K562 (cell line): ENCODE results near the gene ENTPD8. TPM values are rescaled to one million over a fixed set of nuclear protein-coding genes. Genes with fewer than 3 reads are reported as not detected.

Experiments used
- ATAC-seq: fragments of 200-7000 bp; cut with Tn5 transposase; 3 replicates; pipeline ENCODE4 v1.9.1; 2020; ENCODE audit warnings: moderate library complexity
- BruUV-seq: library from RNA; stranded (reverse); fragments of 400-500 nt; replicated peaks from 2 replicates; lab custom pipeline; 2021; lab: Mats Ljungman, UMichigan
- CTCF ChIA-PET: fragments of 300-600 bp; formaldehyde crosslinking; extraction: SDS; loops from one replicate; lab custom pipeline; 2021; ENCODE audit warnings: low intra/inter-chr PET ratio; lab: Yijun Ruan, JAX
- POLR2A ChIA-PET: fragments of 300-600, 350-650 bp; sonication (Branson Sonifier 250); formaldehyde crosslinking; extraction: SDS; loops from one replicate; lab custom pipeline; 2021; ENCODE audit warnings: antibody characterized with exemption, inconsistent platforms; lab: Yijun Ruan, JAX
- DNase-seq, 4 experiments: peaks; one replicate each; pipeline versions ENCODE4 v3.0.0 to v3.0.0-alpha.2; 2011 to 2018; ENCODE audit warnings: low spot score in 3 of 4, mixed read lengths in 3 of 4; ENCODE audit errors: extremely low read depth in 1 of 4
- FAIRE-seq: peaks from 2 replicates; lab custom pipeline; 2011; peaks lifted over from hg19 to GRCh38; lab: Jason Lieb, UNC
- H2AFZ ChIP-seq: 2 replicates; pipeline ENCODE4 v1.6.0; 2011; ENCODE audit warnings: low read depth, low read length, control low read depth, inconsistent platforms
- H3K27ac ChIP-seq: fragments of 200-600 bp; 3 replicates; pipeline ENCODE4 v1.8.0; 2011; ENCODE audit warnings: low read depth, mild to moderate bottlenecking, control low read depth, inconsistent platforms, low read length, moderate library complexity, mixed read lengths; ENCODE audit errors: extremely low read depth
- H3K27me3 ChIP-seq, 2 experiments: fragments of 300-600 bp in 1 of 2; 2 replicates in 1 of 2; 3 replicates in 1 of 2; pipeline versions ENCODE4 v1.6.0 to v1.8.0; 2011; ENCODE audit warnings: inconsistent platforms in 2 of 2, low read length in 2 of 2, mild to moderate bottlenecking in 1 of 2, mixed read lengths in 1 of 2, moderate library complexity in 1 of 2; ENCODE audit not compliant: control insufficient read depth in 2 of 2, insufficient read depth in 2 of 2
- H3K36me3 ChIP-seq: fragments of 300-600 bp; 3 replicates; pipeline ENCODE4 v1.8.0; 2011; ENCODE audit warnings: mild to moderate bottlenecking, low read length, inconsistent platforms; ENCODE audit not compliant: control insufficient read depth, insufficient read depth
- H3K4me1 ChIP-seq, 2 experiments: fragments of 200-600 bp in 1 of 2; replicated peaks in 1 of 2; 2 replicates in 1 of 2; 3 replicates in 1 of 2; pipeline versions ENCODE4 v1.5.1 to v1.8.0; 2011; ENCODE audit warnings: inconsistent platforms in 2 of 2, low read length in 2 of 2, mild to moderate bottlenecking in 1 of 2, mixed read lengths in 1 of 2, moderate library complexity in 1 of 2; ENCODE audit not compliant: control insufficient read depth in 2 of 2, insufficient read depth in 2 of 2
- H3K4me2 ChIP-seq: 2 replicates; pipeline ENCODE4 v1.6.1; 2011; ENCODE audit warnings: low read length, control low read depth, inconsistent platforms, mixed read lengths; ENCODE audit not compliant: insufficient read depth
- H3K4me3 ChIP-seq: fragments of 200-600 bp; sonication (generic), shearing (Covaris generic); 2 replicates; pipeline ENCODE4 v1.5.1; 2016; ENCODE audit warnings: control low read depth, inconsistent platforms
- H3K79me2 ChIP-seq: fragments of 200-600 bp; 3 replicates; pipeline ENCODE4 v1.8.0; 2011; ENCODE audit warnings: low read length, inconsistent platforms; ENCODE audit not compliant: control insufficient read depth, insufficient read depth
- H3K9ac ChIP-seq, 2 experiments: 2 replicates each; pipeline versions ENCODE4 v1.6.0 to v1.6.1; 2011; ENCODE audit warnings: low read depth in 2 of 2, low read length in 2 of 2, control low read depth in 1 of 2, inconsistent platforms in 1 of 2, mild to moderate bottlenecking in 1 of 2, mixed read lengths in 1 of 2; ENCODE audit not compliant: insufficient read depth in 1 of 2
- H3K9me1 ChIP-seq: one replicate; pipeline ENCODE4 v1.6.0; 2011; ENCODE audit warnings: inconsistent platforms, mild to moderate bottlenecking, low read length, moderate library complexity; ENCODE audit not compliant: control insufficient read depth, insufficient read depth
- H3K9me3 ChIP-seq: replicated peaks from 2 replicates; pipeline ENCODE4 v1.5.1; 2011; ENCODE audit warnings: low read depth, low read length, inconsistent platforms; ENCODE audit not compliant: control insufficient read depth, insufficient read depth
- H4K20me1 ChIP-seq: replicated peaks from 2 replicates; pipeline ENCODE4 v1.6.1; 2011; ENCODE audit warnings: low read length, inconsistent platforms, mixed read lengths; ENCODE audit not compliant: control insufficient read depth, insufficient read depth
- CBX3 ChIP-seq, 2 experiments: IDR thresholded peaks; 1 replicate in 1 of 2; 2 replicates in 1 of 2; pipeline ENCODE4 v1.6.1; 2012; ENCODE audit warnings: inconsistent platforms in 2 of 2, low read length in 2 of 2, borderline replicate concordance in 1 of 2, control low read depth in 1 of 2
- CBX8 ChIP-seq: fragments of 200-600 bp; sonication (generic); IDR thresholded peaks from 2 replicates; pipeline ENCODE4 v1.6.1; 2012; ENCODE audit warnings: borderline replicate concordance, mixed run types, low read depth, mild to moderate bottlenecking, moderate library complexity, mixed read lengths, low read length, control low read depth, inconsistent platforms; ENCODE audit not compliant: poor library complexity, severe bottlenecking; ENCODE audit errors: extremely low read depth
- E2F1 ChIP-seq: sonication (generic); formaldehyde crosslinking; IDR thresholded peaks from 2 replicates; pipeline ENCODE4 v1.8.1; 2023; ENCODE audit warnings: mild to moderate bottlenecking, missing genetic modification reagents, moderate library complexity
- MTF1 ChIP-seq: fragments of 250-450 bp; sonication (Bioruptor Pico); IDR thresholded peaks from 2 replicates; pipeline ENCODE4 v1.9.0; 2021; ENCODE audit warnings: moderate library complexity, mild to moderate bottlenecking, inconsistent platforms, borderline replicate concordance
- PRMT5 ChIP-seq: sonication (generic); formaldehyde crosslinking; IDR thresholded peaks from 2 replicates; pipeline ENCODE4 v1.5.0; 2020; ENCODE audit warnings: missing genetic modification reagents
- RFX7 ChIP-seq: fragments of 250-450 bp; sonication (Bioruptor Pico); IDR thresholded peaks from 2 replicates; pipeline ENCODE4 v1.5.1; 2021; ENCODE audit warnings: mild to moderate bottlenecking
- TBL1XR1 ChIP-seq, 2 experiments: IDR thresholded peaks; 2 replicates each; pipeline ENCODE4 v1.6.1; 2012; ENCODE audit warnings: improper control_type of control experiment in 2 of 2, low read length in 2 of 2, mild to moderate bottlenecking in 1 of 2
- ZBTB1 ChIP-seq: sonication (generic); formaldehyde crosslinking; IDR thresholded peaks from 2 replicates; pipeline ENCODE4 v1.8.1; 2023; ENCODE audit warnings: missing genetic modification reagents, low read depth, mild to moderate bottlenecking, borderline replicate concordance
- ZFPM2 ChIP-seq: fragments of 250-450 bp; sonication (Bioruptor Pico); IDR thresholded peaks from 2 replicates; pipeline ENCODE4 v1.5.1; 2022; ENCODE audit warnings: mild to moderate bottlenecking
- ZNF197 ChIP-seq: fragments of 200-800 bp; sonication (Bioruptor generic); IDR thresholded peaks from 2 replicates; pipeline ENCODE4 v1.6.1; 2016; ENCODE audit warnings: low read depth, missing genetic modification characterization, missing compliant biosample characterization
- ZNF316 ChIP-seq: fragments of 450-650 bp; IDR thresholded peaks from 2 replicates; pipeline ENCODE4 v1.6.1; 2016
- ZNF766 ChIP-seq: fragments of 200-800 bp; sonication (Bioruptor generic); conservative IDR thresholded peaks from 2 replicates; pipeline ENCODE4 v1.6.1; 2016; ENCODE audit warnings: missing genetic modification characterization, missing compliant biosample characterization
- WGBS: fragments of 100-300 bp; shearing (Covaris generic); methylation state at CpG from one replicate; pipeline ENCODE4 v1.1.6; 2016; ENCODE audit warnings: low coverage, mixed read lengths; ENCODE audit not compliant: insufficient coverage; ENCODE audit errors: missing lambda C conversion rate; 5-methylcytosine and 5-hydroxymethylcytosine counted together
- in situ Hi-C: fragments of 300-500 bp; cut with MboI; formaldehyde crosslinking; loops from 4 replicates; pipeline ENCODE4 v1.15.0; 2018; ENCODE audit warnings: inconsistent platforms, mixed read lengths
- intact Hi-C: fragments of 100-400 bp; cut with micrococcal nuclease; formaldehyde crosslinking; loops from 2 replicates; pipeline ENCODE4 v1.14.2; 2022
- polyA plus RNA-seq, 8 experiments: library from polyadenylated mRNA; depleted of rRNA in 4 of 8; stranded (reverse) in 5 of 8; unstranded in 3 of 8; fragments of >200 nt; fragmentation: Nextera tagmentation in 2 of 8; fragmentation: Illumina TruSeq in 1 of 8; extraction: Ambion mirVana in 2 of 8; extraction: Trizol in 1 of 8; gene quantifications; 2 replicates each; pipeline versions ENCODE4 v1.2.1 to v1.2.3, GENCODE V29; 2011 to 2014; ENCODE audit warnings: inconsistent platforms in 1 of 8, missing spikeins in 1 of 8
- total RNA-seq, 7 experiments: library from RNA; depleted of rRNA in 6 of 7; stranded (reverse); fragments of >200 nt in 6 of 7; fragmentation: Illumina TruSeq in 2 of 7; extraction: Trizol in 2 of 7; gene quantifications; 2 replicates each; pipeline versions ENCODE4 v1.2.1 to v1.2.3, GENCODE V29; 2011 to 2021; ENCODE audit warnings: low replicate concordance in 1 of 7

ENTPD8 gene
- total and polyA plus RNA-seq, 9 of the 15 experiments (the other 6 are each of a cell fraction or from before 2014, with no cell fraction given), result 0.06 to 0.27 (median 0.19) TPM; not detected in 5

- FAIRE-seq (no peak), DNase-seq (no peak), ATAC-seq (no peak)
- Histone ChIP-seq H3K4me3 (no peak overlapping the region), H3K36me3 (no peaks in the 10 kb centered on the region), H3K9me3 (no peaks in the 10 kb centered on the region), H2AFZ (no peak overlapping the region), H3K79me2 (no peaks in the 10 kb centered on the region), H3K9ac (no peak overlapping the region), H3K27me3 (no peaks in the 10 kb centered on the region), H3K4me2 (no peak overlapping the region), H3K27ac (no peak overlapping the region), H3K9me1 (no peaks in the 10 kb centered on the region), H4K20me1 (no peaks in the 10 kb centered on the region), H3K4me1 (peaks cover 21 to 71% of the 10 kb centered on the region in 2 experiments)
- intact Hi-C loops, result no loop called here
- no TSS peak for BruUV-seq
- 72% methylated on average over 26 of the region's 26 CpGs for WGBS
- in situ Hi-C loops, result no loop called here
- CTCF ChIA-PET, result no interaction called here
- POLR2A ChIA-PET, result interaction anchor here (0.6 to 0.9 kb wide), 2 partner anchors 16 to 33 kb away, joined by 3 read pairs; no protein-coding TSS in a partner anchor
- no peak for TF ChIP-seq RFX7 (CRISPR knock-in tag)
- no peak for TF ChIP-seq E2F1
- no peak for TF ChIP-seq CBX3 (IDR thresholded peaks at IDR 0.05; ENCODE audit: borderline replicate concordance in 1 of 2, low read length in 2 of 2)
- TF ChIP-seq ZNF197, result no peak
- no peak for TF ChIP-seq ZBTB1
- no peak for TF ChIP-seq PRMT5 (CRISPR knock-in tag)
- no peak for TF ChIP-seq ZFPM2 (CRISPR knock-in tag)
- TF ChIP-seq TBL1XR1 (IDR thresholded peaks at IDR 0.05; ENCODE audit: low read length in 2 of 2), result no peak
- no peak for TF ChIP-seq MTF1 (CRISPR knock-in tag)
- no peak for TF ChIP-seq ZNF316
- TF ChIP-seq ZNF766 (CRISPR knock-in tag), result no peak
- TF ChIP-seq CBX8, result no peak
Observed at GRCh38 chr9:137485343-137486140, 44.4 kb upstream of the ENTPD8 start.
